ENCODE measurements around the gene LGSN.
"Not testable (repeated sequence)": the region's sequence is repeated elsewhere in the genome, so short reads cannot be mapped to it uniquely, and the experiment has no call there.

The LGSN gene, protein sequence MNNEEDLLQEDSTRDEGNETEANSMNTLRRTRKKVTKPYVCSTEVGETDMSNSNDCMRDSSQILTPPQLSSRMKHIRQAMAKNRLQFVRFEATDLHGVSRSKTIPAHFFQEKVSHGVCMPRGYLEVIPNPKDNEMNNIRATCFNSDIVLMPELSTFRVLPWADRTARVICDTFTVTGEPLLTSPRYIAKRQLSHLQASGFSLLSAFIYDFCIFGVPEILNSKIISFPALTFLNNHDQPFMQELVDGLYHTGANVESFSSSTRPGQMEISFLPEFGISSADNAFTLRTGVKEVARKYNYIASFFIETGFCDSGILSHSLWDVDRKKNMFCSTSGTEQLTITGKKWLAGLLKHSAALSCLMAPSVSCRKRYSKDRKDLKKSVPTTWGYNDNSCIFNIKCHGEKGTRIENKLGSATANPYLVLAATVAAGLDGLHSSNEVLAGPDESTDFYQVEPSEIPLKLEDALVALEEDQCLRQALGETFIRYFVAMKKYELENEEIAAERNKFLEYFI

DNA sequence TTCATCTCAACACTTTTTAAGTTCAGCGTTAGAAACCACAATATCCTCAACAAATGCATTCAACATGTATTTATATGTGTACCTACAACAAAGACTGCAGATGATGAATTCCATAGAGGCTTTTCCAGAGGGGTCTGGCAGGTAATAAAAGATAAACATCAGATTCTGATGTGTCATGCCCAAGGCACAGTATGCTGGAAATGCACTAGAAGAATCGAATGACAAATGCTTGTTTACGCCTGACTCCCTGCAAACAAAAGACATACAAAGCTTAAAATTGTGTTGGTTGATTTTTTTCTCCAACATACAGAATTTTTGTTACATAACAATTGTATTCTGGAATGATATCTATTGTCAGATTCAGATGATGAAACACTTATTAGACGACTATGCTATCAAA lies at the start of gene LGSN:
Gene LGSN, minus strand, starts transcription at position 45 of the 400 bp plus-strand sequence. Its CDS starts 40 bp downstream, at position 5.
- no peak for DNase-seq (ENCODE audit: insufficient read length, low spot score)
- FAIRE-seq = no peak

DNA sequence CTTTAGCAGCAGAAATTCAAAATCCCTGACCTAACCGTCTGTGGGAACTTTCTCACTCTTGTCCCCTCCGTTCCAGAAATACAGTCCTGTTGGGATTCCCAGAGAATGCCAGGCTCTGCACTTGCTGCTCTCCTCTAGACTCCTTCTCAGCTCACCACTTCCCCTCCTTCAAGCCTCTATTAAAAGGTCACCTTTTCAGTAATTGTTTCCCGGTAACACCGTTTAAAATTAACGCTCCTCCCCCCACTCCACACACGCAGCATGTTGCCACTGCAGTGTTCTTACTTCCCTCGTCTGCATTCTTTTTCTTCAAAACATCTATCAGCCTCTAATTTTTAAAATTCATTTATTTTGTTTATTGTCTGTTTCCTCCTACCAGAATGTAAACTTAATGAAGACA lies 48.6 kb upstream of the LGSN start:
- FAIRE-seq (no peak), DNase-seq (ENCODE audit: insufficient read length, low spot score) (no peak)

DNA sequence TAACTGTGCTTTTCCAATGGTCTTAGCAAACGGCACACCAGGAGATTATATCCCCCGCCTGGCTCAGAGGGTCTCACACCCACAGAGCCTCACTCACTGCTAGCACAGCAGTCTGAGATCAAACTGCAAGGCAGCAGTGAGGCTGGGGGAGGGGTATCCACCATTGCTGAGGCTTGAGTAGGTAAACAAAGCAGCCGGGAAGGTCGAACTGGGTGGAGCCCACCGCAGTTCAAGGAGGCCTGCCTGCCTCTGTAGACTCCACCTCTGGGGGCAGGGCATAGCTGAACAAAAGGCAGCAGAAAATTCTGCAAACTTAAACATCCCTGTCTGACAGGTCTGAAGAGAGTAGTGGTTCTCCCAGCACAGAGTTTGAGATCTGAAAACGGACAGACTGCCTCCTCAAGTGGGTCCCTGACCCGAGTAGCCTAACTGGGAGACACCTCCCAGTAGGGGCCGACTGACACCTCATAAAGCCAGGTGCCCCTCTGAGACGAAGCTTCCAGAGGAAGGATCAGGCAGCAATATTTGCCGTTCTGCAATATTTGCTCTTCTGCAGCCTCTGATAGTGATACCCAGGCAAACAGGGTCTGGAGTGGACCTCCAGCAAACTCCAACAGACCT lies 42.8 kb upstream of the LGSN start:
- FAIRE-seq; DNase-seq (ENCODE audit: insufficient read length, low spot score): not testable (repeated sequence)

DNA sequence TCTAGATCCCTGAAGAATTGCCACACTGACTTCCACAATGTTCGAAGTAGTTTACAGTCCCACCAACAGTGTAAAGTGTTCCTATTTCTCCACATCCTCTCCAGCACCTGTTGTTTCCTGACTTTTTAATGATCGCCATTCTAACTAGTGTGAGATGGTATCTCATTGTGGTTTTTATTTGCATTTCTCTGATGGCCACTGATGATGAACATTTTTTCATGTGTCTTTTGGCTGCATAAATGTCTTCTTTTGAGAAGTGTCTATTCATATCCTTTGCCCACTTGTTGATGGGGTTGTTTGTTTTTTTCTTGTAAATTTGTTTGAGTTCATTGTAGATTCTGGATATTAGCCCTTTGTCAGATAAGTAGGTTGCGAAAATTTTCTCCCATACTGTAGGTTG lies 37.6 kb upstream of the LGSN start:
- not testable (repeated sequence) for FAIRE-seq; DNase-seq (ENCODE audit: insufficient read length, low spot score)

DNA sequence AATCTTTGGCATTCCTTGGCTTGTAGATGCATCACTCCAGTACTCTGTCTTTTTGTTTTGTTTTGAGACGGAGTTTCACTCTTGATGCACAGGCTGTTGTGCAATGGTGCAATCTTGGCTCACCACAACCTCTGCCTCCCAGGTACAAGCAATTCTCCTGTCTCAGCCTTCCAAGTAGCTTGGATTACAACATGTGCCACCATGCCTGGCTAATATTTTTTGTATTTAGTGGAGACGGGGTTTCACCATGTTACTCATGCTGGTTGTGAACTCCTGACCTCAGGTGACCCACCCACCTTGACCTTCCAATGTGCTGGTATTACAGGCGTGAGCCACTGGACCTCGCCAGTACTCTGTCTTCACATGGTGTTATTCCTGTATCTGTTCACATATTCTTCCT lies 35.8 kb upstream of the LGSN start:
- DNase-seq (ENCODE audit: insufficient read length, low spot score) (no peak), FAIRE-seq (no peak)

DNA sequence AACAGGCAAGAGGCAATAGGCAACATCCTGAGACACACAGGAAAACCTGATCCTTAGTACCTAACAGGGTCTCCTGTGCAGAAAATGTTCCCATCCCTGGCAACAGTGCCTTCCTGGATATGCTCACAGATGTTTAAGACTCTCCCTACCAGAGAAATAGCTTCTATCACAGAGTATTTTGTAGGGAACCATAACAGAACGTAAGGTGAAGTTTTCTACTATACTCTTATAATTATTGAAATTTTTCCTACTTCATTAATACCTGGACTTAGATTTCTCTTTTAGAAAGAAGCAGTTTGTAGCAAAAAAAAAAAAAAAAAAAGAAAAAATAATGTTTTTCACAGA lies 33.5 kb upstream of the LGSN start:
- DNase-seq (ENCODE audit: insufficient read length, low spot score) = no peak
- no peak for FAIRE-seq

DNA sequence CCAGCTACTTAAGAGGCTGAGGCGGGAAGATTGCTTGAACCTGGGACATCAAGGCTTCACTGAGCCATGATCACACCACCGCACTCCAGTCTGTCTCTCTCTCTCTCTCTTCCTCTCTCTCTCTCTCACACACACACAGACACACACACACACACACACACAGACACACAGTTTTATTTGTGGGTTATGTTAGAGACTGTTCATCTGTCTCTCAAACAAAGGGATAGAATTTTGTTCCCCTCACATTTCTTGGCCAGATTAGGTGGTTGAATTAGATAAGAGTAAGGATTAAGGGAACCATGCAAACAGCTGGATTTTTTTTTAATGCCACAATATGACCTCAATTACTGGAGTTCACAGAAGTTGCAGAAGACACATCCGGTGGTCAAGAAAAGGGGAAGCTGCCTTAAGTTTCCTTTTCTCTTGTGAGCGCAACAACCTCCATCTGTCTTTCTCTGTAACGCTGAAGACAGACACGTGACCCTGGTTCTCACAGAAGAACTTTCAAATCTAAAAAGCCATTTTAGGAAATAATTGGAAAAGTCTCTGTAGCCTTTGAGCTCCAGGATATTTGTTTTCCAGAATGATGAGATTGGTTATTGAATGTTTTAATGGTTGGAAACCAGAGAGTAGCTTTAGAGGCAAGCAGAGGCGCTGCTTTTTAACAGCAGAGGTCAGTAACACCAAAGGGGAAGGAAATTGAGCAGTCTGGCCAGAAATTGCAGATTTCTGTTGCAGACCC lies 32.9 kb upstream of the LGSN start:
- peak; percentile 96 for FAIRE-seq
- DNase-seq (ENCODE audit: insufficient read length, low spot score) = peak; percentile 36

DNA sequence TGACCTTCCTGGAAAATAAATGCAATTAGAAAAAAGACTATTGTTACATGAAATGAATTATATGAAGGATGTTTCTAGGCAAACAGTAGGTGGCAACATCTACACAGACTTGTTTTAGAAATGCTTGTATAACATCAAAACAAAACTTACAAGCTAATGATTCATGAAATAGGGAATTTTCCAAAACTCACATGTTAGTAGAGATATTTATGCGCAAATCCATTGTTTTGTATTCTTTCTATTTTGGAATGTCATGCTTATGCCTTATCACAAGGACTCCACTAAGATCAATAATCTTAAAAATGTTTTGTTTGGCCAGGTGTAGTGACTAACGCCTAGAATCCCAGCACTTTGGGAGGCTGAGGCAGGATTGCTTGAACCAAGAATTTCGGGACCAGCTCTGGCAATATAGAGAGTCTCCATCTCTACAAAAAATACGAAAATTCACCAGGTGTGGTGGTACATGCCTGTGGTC lies 32.3 kb upstream of the LGSN start:
- FAIRE-seq (no peak), DNase-seq (ENCODE audit: insufficient read length, low spot score) (no peak)

DNA sequence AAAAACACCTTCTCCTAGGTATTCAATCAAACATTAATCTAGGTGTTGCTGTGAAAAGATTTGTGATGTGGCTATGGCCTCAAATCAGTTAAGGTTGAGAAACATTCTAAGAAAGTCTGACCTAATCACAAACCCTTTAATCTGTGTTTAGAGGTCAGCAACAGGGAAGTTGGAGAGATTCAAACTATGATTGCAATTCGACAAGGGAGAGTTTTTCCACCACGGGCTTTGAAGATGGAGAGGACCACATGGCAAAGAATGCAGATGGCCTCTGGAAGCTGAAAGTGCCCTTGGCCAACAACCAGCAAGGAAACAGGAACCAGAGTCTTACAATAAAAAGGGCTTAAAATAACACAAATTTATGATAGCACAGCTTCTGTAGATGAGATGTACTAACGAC lies 29.6 kb upstream of the LGSN start:
- no peak for FAIRE-seq

DNA sequence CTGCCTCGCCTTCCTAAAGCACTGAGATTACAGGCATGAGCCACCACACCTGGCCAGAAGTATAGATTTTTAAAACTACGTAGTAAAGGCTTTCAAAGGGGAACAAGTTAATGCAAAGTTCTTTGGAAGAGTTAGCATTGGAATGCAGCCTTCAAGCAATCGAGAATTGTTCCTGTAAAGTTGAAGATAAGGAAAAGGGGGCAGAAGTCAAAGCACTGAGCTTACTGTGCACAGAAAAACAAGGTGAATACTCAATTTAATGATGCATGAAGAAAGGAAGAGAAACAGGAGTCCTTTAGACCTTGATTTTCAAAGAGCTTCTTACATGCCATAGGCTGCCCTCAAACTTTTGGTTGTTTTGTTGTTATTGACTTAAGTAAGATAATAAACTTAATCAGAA lies 29.1 kb upstream of the LGSN start:
- FAIRE-seq = no peak
- no peak for DNase-seq (ENCODE audit: insufficient read length, low spot score)

More for the DNA sequence above, 29.6 kb upstream of the LGSN start:
- DNase-seq (ENCODE audit: insufficient read length, low spot score) = no peak

DNA sequence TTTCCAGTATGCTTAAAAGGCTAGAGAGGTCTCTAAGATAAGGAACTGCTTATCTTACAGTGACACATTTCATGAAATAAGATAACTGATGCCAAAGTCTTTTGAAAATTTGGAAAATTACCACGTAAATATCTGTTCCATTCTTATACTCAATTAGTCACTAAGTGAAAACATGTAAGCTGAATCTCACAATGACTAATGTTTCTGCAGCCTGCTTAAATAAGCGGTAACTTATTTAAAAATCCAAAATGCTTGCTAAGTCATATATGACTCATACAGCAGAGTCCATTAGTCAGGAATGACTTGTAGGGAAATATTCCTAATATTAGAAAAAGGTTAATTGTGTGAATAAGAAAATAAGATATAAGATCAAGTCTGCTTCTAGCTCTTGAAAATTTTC lies 27.8 kb upstream of the LGSN start:
- DNase-seq (ENCODE audit: insufficient read length, low spot score) = no peak
- FAIRE-seq = no peak

DNA sequence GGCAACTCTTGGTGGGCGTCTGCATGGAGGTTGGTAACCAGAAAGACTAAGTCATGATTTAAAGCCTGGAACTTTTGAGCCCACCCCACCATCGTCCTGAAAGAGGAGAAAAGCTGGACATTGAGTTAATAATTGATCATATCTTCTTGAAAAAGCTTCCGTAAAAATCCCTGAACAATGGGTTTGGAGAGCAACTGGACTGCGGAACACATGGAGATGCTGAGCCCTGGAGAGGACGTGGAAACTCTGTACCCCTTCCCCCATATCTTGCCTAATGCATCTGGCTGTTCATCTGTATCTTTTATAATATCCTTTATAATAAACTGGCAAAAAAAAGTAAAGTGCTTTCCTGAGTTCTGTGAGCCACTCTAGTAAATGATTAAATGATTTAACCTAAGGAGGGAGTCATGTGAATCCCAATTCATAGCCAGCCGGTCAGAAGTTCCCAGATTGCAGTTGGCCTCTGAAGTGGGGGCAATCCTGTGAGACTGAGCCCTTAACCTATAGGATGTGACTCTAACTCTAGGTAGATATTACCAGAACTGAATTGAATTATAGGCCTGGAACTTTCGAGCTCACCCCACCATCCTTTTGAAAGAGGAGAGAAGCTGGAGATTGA lies 26.5 kb upstream of the LGSN start:
- FAIRE-seq = no peak
- no peak for DNase-seq (ENCODE audit: insufficient read length, low spot score)

DNA sequence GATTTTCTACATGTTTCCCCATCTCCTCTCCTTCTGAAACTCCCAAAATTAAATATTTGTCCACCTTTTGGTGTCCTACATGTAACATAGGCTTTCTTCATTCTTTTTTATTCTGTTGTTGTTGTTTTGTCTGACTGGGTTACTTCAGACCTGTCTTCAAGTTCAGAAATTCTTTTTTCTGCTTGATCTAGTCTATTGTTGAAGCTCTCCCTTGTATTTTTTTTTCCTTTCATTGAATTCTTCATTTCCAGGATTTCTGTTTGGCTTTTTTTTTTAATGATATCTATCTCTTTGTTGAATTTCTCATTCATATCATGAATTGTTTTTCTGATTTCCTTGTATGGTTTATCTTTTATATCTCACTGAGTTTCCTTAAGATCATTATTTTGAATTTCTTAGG lies 20.6 kb upstream of the LGSN start:
- FAIRE-seq (no peak), DNase-seq (ENCODE audit: insufficient read length, low spot score) (no peak)

DNA sequence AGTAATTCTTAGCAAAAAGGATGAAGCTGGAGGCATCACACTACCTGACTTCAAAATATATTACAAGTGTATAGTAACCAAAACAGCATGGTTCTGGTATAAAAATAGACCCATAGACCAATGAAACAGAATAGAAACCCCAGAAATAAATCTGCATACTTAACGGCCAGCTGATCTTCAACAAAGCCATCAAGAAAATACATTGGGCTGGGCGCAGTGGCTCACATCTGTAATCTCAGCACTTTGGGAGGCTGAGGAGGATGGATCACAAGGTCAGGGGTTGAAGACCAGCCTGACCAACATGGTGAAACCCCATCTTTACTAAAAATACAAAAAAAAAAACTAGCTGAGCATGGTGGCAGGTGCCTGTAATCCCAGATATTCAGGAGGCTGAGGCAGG lies 14.9 kb upstream of the LGSN start:
- not testable (repeated sequence) for FAIRE-seq; DNase-seq (ENCODE audit: insufficient read length, low spot score)

DNA sequence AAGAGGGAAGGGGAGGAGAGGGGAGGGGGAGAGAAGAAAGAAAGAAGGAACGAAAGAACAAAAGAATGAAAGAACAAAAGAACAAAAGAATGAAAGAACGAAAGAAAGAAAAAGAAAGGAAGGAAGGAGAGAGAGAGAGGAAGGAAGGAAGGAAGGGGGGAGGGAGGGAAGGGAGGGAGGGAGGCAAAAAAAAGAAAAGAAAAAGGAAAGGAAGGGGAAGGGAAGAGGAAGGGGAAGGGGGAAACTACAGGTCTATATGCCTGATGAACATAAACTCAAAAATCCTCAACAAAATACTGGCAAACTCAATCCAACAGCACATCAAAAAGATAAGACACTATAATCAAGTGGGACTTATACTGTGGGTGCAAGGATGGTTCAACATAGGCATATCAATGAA lies 13.7 kb upstream of the LGSN start:
- DNase-seq (ENCODE audit: insufficient read length, low spot score) = no peak
- no peak for FAIRE-seq

DNA sequence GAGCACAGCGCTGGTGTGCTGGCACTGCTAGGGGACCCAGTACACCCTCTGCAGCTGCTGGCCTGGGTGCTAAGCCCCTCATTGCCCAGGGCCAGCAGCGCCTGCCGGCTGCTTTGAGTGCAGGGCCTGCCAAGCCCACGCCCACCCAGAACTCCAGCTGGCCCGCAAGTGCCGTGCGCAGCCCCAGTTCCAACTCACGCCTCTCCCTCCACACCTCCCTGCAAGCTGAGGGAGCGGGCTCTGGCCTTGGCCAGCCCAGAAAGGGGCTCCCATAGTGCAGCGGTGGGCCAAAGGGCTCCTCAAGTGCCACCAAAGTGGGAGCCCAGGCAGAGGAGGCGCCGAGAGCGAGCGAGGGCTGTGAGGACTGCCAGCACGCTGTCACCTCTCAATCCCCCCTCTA lies 6.8 kb upstream of the LGSN start:
- FAIRE-seq; DNase-seq (ENCODE audit: insufficient read length, low spot score): not testable (repeated sequence)

DNA sequence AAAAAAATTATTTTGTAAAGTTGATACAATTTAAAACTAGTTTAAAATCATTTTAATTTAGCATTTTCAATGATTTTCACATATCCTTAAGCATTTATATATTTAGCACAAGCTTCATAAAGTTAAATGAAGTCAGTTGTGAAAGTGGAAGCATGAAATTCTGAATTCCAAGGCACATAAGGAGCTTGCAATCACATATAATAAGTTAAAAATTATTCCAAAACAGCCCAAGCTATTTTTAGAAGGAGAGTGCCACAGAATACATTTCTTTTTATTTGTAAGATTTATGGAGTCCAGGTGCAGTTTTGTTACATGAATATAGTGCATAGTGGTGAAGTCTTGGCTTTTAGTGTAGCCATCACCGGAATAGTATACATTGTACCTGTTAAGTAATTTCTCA lies 3.2 kb upstream of the LGSN start:
- FAIRE-seq = no peak
- no peak for DNase-seq (ENCODE audit: insufficient read length, low spot score)

DNA sequence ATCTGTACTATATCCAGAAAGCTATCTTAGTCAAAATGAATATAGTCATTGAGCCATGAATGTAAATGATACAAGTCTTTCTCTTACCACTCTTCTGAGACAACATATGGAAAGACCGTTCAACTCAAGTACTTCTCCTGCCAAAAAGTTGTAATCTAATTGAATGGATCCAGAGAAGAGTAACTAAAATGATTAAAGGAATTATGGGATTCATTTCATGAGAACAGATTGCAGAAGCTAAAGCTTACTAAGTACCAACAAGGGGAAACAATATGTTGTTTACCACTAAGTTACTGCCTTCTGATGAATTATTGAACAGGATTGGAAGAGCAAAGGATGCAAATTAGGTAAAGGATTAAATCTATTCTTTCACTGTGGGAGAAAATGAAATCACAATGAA lies 2.0 kb upstream of the LGSN start:
- FAIRE-seq = no peak

DNA sequence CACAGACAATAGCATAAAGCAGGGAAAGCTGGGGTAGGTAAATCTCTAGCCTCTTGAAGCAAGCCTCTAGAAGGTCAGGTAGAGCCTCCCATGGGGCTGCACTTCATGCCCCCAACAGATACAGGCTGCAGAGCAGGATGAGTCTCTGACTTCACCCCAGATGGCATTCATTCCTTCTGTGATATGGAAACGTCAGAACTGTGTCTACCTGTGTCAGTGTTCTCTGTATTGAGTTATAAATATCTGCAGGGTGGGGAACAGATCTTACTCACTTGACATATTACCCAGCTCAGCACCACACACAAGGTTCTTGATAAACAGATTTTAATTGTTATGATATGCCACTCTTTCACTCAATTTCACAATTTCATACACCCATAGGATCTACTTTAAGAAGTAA lies 2.1 kb downstream of the LGSN start:
- FAIRE-seq (no peak), DNase-seq (ENCODE audit: insufficient read length, low spot score) (no peak)

More for the DNA sequence above, 2.0 kb upstream of the LGSN start:
- no peak for DNase-seq (ENCODE audit: insufficient read length, low spot score)

DNA sequence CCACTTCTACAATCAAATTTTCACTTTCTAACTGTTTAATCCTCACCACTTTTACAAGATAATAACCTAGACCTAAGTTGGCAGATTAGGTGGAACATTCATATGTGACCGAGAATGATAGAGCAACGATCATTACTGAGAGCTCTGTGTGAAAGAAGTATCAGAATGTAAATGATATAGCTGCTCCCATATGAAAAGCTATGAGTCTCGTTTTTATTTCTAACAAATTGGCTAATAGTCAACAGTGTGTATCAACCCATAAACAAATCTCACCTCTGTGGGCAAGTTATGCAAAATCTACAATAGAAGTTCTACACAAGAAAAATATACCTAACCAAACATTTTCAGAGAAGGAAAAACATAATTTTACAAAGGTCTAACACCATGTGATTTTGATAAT lies 3.7 kb downstream of the LGSN start:
- FAIRE-seq = no peak
- no peak for DNase-seq (ENCODE audit: insufficient read length, low spot score)

DNA sequence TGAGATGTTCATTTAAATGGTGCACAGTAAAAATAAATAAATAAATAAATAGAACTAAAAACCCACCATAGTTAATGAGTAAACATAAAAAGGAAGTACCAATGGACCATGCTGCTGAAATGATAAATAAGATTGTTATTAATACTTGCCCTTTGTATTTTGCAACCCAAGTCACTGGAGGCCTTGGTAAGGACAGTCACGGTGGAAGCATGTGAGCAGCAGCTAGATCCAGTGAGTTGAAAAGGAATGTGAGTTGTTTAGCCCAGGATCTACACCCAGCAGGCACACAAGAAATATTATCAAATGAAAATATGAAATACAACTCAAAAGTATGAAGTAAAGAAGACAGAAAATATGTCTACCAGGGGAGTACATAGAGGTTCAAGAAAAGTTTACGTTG lies 6.7 kb downstream of the LGSN start:
- DNase-seq (ENCODE audit: insufficient read length, low spot score) = no peak
- FAIRE-seq = no peak
